NCI-H2171 treated with DMSO at 0.1 percent for 48 hours (cell line): ENCODE data around the gene TRPC4.

Experiments used
- DNase-seq: peaks from one replicate; lab custom pipeline; 2025; lab: John Stamatoyannopoulos, UW

TRPC4 gene

DNA sequence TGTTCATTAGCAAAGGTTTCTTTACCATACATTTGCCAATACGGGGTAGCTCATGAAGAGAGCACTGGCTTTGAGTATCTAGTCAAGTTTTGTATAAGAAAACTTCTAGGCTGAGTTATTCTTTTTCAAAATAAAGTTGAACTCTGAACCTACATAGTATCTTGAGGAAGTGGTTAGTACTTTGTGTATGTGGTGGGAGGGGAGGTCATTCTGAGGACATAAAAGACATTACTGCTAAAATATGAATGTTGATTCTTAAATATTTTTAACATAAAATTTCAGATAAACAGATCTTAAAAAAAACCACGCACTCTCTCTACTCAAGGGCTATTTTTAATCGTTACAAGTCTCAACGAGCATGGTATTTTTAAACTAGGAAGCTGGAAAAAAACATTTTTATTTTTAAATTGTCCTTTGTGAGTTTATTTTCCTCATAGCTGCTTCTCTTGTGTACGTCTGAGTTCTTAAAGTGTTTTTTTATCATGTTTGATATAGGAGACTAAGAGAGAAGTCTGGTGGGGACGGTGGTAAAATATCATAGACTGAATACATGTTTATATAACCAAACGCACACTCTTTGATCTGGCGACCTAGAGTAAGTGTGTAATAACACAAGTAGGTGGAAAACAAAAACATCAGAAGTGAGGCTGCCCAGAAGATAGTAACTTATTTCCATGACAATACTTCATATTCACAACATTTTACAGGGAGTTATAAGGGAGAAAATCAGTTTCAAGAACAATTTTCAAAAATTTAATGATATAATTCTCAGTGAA lies 153.0 kb downstream of the TRPC4 start:
- no peak for DNase-seq

DNA sequence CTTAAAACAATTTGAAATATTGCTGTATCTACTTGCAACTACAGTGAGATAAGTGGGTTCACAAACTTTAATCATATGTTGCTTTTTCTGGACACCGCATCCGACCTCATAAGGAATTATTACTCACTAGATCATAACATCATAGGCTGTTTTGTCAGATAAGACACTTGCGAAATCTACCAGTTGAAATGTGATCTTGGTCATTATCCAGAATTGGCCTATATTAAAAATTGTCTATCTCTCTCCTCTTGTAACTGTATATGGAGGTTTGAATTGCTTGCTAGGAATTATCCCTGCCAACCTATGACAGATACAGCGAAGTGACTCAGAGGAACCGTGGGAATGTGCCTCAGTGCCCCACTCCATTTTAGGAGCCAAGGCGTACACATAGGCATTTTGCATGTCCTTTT lies 154.0 kb downstream of the TRPC4 start:
- DNase-seq: no peak

DNA sequence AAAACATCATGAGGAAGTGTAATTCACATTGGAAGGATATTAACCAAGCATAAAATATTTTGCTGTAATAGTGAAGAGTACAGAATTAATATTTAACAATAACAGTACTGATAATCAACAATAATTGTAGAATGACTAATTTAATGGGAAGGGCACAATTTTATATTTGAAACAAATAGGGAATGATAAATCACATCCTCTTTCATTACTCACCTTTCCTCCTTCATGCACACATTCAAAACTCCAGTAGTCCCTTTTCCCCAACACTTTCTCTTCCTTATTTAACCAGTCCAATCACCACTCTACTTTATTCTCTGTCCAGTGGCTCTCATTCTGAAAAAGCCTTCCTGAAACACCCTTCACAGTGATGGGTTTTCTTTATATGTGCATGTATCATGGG lies 160.3 kb downstream of the TRPC4 start:
- DNase-seq: no peak

DNA sequence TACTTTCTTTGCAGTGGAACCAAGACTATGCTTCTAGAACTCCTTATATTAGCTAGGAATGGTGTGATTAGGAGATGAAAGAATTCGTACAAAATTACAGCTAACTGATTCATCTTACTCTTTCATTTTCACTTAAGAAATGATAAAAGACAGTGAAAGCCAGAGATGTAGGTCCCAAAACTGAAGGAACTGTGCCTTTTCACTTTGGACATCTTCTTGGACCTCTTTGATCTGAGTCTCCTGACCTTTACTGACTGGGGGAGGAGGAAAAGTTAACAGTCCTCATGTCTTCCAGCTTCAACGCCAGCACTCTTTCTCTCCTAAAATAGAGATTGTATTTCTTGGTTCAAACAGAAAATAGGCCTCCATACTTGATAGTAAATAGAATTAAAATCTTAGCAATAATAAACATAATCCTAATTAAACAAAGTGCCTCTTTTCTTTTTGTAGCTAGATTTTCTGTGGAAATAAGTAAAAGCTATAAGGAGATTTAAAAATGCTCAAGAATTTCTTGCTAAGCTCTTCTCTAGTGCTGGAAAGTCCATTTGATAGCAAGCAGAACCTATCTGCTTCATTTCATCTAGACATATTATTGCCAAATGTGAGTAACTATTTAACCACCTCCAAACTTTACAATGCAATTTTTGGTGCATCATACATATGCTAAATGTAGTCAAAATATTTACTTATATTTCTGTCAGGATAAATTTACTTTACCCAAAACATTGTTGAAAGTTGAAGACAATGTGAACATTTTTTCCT lies 161.7 kb downstream of the TRPC4 start:
- DNase-seq: no peak

DNA sequence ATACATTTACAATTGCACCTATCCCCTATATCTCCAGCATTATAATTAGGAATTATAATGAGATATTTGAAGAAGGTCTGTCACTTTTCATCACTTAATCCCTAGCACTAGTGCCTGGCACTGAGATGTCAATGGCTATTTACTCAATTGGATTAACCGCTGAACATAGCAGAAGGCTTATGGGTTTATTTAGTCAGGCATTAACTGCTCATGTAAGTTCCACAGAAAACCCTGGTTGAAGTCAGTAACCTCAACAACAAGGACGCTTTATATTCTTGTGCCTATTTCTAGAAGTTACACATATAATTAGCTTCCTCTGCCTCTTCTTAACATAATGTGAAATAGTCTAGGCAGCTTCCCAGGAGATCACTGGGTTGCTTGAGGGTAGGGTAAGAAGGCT lies 163.5 kb downstream of the TRPC4 start:
- no peak for DNase-seq

DNA sequence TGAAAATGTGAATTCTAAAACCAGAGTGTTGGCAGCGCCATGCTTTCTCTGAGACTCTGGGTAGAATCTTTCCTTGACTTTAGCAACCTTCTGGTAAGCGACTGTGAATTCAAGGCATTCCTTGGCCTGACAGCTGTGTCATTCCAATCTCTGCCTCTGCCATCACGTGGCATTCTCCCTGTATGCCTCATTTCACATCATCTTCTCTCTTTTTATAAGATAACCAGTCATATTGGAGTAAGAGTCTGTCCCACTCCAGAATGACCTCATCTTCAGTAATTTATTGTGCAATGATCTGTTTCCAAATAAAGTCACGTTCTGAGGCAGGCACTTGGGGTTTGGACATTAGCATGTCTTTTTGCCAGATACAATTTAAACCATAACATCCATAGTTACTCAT lies 167.6 kb downstream of the TRPC4 start:
- DNase-seq: no peak

DNA sequence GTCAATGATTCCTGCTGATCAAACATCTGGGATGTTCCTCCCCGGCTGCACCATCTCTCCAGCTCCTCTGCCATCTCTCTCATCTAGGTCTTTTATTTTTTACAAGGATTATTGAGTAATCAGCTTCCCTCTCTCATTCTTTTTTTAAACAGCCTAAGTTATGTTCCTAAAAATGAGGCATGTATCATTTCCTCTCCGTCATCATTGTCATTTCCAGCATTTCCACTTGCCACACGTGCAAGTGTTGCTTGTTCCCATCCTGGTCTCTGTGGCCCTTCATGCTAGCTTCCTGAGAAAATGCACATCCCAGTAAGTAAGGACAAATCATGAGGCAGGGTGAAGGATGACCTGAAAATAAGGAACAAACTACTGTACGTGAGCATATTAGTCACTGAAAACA lies 168.3 kb downstream of the TRPC4 start:
- no peak for DNase-seq

DNA sequence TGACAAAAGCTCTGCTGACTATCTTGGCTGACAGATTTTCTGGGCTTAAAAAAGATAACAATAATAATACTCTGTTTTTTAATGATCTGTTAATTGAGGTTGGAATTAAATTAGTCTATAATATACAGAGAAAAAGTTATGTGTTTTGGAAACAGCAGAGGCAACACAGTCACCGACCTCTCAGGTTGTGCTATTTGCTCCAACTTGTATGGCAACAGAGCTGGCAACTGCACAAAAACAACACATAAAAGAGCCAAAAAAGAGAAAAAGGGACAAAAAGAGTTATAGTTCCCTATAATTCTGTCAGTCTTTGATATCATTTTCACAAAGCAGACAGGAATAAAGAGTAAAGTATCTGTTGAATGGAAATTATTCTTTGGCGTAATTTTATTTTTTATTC lies 168.7 kb downstream of the TRPC4 start:
- DNase-seq: no peak

DNA sequence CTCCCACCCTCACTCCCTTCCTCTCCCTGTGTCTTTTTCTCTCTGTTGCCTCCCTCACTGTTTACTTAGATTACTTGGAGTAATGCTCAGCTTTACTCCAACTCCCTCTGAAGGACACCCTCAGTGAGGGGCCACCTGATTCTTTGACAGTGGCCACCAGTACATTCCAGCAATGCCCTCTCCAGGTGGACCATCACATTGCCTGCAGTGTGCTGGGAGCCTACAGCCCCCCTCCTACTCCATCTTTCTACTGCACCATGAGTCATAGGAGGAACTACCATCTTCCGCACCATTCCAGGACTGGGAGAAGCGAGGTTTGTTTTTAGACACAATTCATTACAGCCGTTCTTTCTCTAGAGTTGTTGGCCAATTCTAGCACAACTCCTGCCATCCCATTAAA lies 174.4 kb downstream of the TRPC4 start:
- DNase-seq: no peak

DNA sequence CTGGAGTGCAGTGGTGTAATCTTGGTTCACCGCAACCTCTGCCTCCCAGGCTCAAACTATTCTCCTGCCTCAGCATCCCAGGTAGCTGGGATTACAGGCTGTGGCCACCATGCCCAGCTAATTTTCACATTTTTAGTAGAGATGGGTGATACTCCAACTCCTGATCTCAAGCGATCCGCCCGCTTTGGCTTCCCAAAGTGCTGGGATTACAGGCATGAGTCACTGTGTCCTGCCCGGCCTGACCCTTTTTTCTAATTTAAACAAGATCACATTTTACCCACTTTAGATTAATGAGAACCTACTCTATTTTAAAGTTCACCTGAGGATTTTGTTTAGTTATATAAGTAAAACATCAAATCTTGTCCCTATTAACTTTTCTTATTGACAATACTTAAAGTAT lies 179.2 kb downstream of the TRPC4 start:
- no peak for DNase-seq

DNA sequence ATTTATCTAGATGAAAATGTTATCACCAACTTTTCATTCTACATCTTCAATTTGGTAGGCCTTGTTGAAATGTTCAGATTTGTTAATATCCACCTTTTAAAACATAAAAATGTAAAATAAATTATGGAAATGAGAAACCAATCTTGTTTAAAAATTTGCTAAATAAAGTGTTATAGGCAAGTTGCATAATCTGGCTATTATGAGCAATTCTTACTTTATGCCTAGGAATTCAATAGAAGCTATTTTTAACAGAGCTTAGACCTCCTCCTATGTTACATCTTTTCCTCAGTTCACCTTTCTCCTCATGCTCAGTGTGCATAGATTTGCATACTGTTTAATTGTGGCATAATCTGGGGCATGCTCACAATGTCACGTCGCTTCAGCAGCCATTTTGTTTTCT lies 183.1 kb downstream of the TRPC4 start:
- DNase-seq: no peak

DNA sequence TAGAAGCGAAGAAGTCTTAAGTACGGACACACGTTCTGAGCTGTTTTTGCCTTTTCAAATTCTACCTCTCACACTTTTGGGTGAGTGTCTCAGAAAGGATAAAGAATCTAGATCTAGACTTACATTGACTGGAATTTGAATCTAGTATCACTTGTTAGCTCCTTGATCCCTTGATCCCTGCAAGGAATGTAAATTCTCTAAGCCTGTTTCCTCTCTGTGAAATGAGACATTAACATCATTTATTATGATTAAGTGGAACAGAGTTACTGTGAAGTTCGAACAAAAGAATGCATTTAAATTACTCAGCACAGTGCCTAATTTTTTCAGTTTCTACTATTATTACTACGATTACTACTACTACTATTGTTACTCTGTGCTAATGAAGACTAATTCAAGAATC lies 184.4 kb downstream of the TRPC4 start:
- no peak for DNase-seq

DNA sequence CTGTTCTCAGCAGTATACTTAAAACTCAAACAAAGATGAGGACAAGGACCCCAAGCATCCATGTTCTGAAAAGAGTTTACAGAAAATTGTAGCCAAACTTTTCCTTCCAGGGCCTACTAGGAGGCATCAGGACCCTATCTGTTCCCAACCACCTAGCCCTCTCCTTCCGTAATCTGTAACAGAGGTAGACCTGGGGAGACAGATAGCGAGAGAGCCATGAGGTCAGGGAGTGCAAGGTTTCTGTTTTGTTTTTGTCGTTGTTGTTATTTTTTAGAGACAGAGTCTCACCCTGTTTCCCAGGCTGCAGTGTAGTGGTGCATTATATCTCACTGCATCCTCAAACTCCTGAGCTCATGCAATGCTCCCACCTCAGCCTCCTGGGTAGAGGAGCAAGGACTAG lies 187.1 kb downstream of the TRPC4 start:
- DNase-seq: no peak

DNA sequence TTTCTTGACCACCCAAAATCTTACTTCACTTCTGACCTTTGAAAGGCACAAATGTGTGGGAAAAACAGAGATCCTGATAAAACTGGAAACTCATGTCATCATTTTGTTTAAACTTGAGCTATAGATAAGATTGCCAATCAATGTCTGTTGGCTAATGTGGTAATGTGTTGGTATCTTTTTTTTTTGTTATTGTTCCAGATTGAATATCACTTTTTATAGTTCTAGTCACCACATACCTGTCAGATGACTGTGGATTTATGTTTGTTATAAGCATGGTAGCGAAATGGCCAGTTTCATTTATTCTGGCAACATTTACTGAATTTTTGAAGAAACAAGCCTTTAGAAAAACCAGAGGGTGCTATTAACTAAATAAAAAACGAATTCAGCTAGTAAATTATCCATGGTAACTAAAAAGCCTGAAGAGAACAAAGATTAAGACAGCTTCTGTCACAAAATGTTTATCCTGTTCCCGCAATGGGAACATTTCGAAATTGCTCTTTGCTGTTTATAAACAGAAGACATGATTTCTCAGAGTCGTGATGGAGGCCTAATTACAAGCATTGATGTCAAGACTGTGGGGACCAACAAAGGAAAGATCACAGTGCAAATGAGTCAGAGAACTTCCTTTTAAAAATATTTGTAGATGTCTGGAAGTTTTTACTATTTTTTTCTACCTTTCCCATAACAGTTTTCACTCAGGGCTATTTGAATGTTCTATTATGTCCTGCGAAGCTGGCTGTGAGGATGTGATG lies 188.1 kb downstream of the TRPC4 start:
- no peak for DNase-seq

DNA sequence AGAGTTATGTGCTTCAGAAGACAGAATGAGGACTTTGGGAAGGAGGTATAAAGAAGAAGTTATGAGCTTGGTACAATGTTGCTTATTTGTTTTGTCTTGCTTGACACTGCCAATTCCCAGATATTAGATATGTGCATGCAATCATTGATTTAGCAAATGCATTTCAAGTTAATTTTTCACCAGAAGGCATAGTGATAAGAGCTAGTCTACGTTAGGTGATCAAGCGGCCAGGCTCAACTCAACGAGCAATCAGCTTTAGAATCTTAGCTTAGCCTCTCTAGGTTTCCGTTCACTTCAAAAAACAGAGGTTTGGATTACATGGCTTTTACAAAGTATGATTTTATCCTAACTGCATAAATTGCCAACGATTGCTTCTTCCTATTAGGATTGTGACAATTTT lies 189.4 kb downstream of the TRPC4 start:
- no peak for DNase-seq

DNA sequence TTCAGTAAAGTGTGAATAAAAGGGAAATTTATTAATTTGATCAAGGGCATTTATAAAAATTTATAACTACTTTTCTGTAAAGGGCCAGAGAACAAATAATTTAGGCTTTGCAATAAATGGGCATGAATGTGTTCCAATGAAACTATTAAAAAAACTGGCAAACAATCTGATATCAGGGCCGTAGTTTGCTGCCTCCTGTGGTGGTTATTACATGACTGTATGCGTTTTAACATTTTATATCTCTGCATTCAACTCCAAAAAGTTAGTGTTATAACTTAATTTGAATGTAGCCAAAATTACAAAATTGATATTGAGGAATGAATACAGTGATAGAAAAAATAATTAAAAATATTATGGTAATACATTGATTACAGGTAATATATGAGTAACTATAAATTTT lies 190.5 kb downstream of the TRPC4 start:
- DNase-seq: no peak

DNA sequence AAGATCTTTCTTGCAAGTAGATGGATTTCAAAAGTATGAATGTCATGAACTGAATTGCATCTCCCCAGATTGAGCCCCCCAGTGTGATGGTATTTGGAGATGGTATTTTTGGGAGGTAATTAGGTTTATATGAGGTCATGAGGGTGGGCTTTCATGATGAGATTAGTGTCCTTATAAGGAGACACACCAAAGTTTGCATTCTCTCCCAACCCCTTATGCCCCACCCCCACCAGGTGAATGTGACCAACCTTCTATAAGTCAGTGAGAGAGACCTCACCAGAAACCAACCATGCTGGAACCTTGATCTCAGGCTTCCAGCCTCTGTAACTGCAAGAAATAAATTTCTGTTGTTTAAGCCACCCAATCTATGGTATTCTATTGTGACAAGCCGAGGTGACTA lies 199.7 kb downstream of the TRPC4 start:
- DNase-seq: no peak

DNA sequence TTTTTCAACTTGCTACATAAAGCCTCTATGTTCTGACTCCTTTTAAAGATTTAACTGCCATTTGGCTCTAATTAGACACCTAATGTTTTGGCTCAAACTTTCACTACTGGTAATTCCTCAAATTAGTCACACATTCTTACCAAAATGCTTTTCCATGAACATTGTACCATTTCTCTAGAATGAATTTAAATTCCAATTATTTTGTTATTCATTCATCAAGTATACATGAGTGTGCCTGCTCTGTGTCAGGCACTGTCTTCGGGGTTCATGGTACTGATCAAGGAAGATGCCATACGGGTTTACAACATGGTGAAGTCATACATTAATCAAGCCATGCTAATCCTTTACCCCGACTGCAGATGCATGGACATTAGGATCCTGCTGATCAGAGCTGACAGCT lies 201.9 kb downstream of the TRPC4 start:
- DNase-seq: no peak

DNA sequence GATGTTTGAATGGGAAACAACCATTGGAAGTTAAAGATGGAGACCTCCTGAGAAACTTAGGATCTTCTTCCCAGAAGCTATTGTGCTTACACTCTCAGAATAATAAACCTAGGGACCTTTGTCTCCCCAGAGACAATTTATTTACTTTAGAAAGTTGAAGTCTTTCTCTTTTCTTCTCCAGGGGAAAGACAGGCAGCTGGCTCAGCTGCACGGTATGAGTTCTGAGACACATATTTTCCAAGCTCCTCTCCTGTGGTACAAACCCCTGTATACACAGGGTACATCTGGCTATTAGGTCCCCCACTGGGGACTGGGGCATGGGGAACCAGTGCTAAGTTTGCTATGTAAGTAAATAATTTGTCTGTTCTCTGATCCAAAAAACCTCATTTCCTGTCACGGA lies 203.5 kb downstream of the TRPC4 start:
- DNase-seq: no peak

DNA sequence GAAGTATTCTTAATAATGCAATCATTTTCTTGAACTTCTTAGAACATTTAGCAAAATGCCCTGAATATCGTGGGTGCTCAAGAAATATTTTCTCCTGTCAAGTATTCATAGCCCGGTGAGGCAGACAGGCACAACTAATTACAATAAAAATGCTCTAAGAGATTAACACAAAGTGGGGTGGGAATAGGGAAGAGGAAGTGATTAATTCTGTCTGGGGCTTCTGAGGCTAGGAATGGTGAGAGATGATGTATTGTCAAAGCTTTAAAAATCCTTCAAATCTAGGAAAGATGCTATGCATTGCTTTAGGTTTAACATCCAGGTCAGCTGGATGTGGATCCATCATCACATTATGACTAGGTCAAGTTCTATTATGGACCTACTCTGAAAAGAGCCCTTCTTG lies 204.2 kb downstream of the TRPC4 start:
- no peak for DNase-seq

DNA sequence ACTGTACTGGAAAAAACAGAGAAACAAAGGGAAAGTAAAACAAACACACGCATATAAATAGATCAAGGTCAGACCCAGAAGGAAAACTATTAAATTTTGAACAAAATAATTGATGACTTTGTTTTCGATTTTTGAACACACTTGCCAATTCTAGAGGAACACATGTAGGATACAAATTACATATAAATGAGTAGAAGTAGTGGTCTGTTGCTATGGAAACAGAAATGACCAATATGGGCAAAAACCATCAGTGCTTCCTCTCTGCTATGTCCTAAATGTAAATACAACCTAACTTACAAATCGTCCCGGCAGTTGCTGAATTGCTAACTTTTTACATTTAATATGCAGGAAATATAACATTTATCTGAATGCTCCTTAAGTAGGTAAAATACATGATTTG lies 205.8 kb downstream of the TRPC4 start:
- no peak for DNase-seq

DNA sequence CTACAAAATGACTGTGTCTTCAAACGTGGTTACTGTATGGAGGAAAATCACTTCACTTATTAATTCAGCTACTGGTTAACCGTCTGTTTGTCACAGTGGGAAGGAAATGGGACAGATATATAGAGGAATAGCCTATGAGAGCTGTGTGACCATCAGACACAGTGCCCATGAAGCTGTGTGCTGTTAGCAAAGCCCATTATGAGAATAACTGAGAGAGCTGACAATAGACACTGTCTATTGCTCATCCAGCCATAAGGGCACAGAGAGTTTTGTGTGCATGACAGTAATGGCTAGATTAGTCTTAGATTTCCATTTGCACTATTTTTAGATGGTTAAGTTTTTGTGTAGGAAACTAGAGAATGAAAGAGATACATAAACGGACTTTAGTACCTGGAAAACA lies 206.9 kb downstream of the TRPC4 start:
- no peak for DNase-seq

DNA sequence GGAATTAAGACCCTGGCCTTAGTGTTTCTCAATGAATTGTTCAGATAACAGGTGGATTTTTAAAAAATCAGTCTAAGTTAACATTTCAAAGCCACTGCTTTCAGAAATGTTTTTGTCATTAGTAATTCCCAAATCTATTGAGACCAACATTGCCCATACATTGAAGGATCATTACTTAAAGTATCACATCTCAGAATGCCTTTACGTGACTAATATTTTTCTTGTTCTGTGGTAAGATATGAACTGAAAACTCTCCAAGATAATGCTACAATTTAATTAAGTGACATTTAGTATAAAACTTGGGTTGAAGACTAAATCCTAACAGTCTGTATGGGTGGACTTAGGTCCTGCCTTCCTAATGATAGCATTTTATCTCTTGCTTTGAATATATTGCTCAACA lies 211.6 kb downstream of the TRPC4 start:
- DNase-seq: no peak
